ENCODE data around the gene ACBD6.

Gene ACBD6

DNA sequence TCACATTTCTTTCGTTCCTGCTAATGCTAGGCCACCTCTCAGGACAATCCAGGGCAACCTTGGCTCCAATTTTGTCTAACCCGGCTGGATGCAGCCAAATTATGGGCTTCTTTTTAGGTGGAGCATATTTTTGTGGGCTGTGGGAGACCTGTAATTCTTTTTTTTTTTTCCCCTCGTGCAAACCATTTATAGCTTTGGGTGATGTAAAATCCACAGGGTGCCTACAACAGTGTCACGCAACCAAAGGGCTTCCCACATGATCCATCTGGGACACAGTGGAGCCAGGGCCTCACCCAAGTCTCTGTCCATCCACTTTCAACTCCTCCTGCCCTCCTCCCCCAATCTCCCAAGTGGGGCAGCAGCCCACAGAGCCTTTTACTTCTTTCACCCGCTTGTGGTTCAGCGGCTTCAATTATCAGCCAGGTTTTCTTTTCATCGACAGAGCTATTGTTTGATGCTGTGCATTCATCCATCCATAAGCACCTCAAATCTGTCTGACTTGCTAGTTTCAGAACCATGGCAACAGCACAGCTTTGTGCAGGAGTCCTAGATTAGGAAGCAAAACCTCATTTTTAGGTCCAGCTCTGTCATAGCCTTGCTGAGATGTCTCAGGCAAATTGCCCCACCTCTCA lies 46.4 kb upstream of the ACBD6 start:
- DNase-seq (ENCODE audit: low read depth in 1 of 2, low spot score in 1 of 2), result no peak
- TF ChIP-seq, protein P1, sequence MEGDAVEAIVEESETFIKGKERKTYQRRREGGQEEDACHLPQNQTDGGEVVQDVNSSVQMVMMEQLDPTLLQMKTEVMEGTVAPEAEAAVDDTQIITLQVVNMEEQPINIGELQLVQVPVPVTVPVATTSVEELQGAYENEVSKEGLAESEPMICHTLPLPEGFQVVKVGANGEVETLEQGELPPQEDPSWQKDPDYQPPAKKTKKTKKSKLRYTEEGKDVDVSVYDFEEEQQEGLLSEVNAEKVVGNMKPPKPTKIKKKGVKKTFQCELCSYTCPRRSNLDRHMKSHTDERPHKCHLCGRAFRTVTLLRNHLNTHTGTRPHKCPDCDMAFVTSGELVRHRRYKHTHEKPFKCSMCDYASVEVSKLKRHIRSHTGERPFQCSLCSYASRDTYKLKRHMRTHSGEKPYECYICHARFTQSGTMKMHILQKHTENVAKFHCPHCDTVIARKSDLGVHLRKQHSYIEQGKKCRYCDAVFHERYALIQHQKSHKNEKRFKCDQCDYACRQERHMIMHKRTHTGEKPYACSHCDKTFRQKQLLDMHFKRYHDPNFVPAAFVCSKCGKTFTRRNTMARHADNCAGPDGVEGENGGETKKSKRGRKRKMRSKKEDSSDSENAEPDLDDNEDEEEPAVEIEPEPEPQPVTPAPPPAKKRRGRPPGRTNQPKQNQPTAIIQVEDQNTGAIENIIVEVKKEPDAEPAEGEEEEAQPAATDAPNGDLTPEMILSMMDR (IDR thresholded peaks at IDR 0.05; ENCODE audit: insufficient read depth, low read length), result no peak
- TF ChIP-seq POLR2AphosphoS5 (IDR thresholded peaks at IDR 0.05; ENCODE audit: low read depth), result no peak
- no peak for TF ChIP-seq SPI1 (IDR thresholded peaks at IDR 0.05; ENCODE audit: borderline replicate concordance, low read depth)
- TF ChIP-seq, protein P2, sequence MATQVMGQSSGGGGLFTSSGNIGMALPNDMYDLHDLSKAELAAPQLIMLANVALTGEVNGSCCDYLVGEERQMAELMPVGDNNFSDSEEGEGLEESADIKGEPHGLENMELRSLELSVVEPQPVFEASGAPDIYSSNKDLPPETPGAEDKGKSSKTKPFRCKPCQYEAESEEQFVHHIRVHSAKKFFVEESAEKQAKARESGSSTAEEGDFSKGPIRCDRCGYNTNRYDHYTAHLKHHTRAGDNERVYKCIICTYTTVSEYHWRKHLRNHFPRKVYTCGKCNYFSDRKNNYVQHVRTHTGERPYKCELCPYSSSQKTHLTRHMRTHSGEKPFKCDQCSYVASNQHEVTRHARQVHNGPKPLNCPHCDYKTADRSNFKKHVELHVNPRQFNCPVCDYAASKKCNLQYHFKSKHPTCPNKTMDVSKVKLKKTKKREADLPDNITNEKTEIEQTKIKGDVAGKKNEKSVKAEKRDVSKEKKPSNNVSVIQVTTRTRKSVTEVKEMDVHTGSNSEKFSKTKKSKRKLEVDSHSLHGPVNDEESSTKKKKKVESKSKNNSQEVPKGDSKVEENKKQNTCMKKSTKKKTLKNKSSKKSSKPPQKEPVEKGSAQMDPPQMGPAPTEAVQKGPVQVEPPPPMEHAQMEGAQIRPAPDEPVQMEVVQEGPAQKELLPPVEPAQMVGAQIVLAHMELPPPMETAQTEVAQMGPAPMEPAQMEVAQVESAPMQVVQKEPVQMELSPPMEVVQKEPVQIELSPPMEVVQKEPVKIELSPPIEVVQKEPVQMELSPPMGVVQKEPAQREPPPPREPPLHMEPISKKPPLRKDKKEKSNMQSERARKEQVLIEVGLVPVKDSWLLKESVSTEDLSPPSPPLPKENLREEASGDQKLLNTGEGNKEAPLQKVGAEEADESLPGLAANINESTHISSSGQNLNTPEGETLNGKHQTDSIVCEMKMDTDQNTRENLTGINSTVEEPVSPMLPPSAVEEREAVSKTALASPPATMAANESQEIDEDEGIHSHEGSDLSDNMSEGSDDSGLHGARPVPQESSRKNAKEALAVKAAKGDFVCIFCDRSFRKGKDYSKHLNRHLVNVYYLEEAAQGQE (IDR thresholded peaks at IDR 0.05; ENCODE audit: insufficient replicate concordance, low read depth), result no peak
- TF ChIP-seq GABPA (IDR thresholded peaks at IDR 0.05; ENCODE audit: low read depth), result no peak
- Histone ChIP-seq H3K27ac (replicated peaks) (no peak overlapping the region), H3K4me3 (replicated peaks; ENCODE audit: insufficient read depth, low read length) (no peak overlapping the region), H3K27me3 (ENCODE audit: insufficient read depth, poor library complexity, severe bottlenecking) (no peaks in the 10 kb centered on the region)

DNA sequence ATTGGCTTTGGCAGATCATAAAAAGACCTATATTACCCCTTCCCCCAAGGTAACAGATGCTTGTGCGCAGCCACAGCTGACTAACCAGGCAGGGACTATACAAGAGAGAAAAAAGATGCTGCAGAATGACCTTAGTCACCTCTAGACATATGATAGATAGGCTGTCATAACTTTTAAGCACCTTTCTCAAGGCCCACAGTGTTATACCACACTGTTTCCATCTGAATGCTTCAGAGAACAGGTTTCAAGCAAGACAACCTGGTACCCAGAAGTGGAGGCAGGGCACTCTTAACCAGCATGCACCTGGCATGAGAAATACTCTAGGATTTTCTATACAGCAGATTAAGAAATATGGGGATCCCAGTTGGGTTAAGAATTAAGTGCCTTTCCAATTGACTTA lies 43.6 kb upstream of the ACBD6 start:
- DNase-seq (ENCODE audit: low read depth in 1 of 2, low spot score in 1 of 2), result no peak
- TF ChIP-seq SPI1 (IDR thresholded peaks at IDR 0.05; ENCODE audit: borderline replicate concordance, low read depth) (no peak), GABPA (IDR thresholded peaks at IDR 0.05; ENCODE audit: low read depth) (no peak), POLR2AphosphoS5 (IDR thresholded peaks at IDR 0.05; ENCODE audit: low read depth) (no peak)
- TF ChIP-seq, protein P1 (IDR thresholded peaks at IDR 0.05; ENCODE audit: insufficient read depth, low read length), result no peak
- TF ChIP-seq, protein P2 (IDR thresholded peaks at IDR 0.05; ENCODE audit: insufficient replicate concordance, low read depth), result no peak
- no peak overlapping the region for H3K4me3 ChIP-seq (replicated peaks; ENCODE audit: insufficient read depth, low read length)
- no peaks in the 10 kb centered on the region for H3K27me3 ChIP-seq (ENCODE audit: insufficient read depth, poor library complexity, severe bottlenecking)
- no peak overlapping the region for H3K27ac ChIP-seq (replicated peaks)

DNA sequence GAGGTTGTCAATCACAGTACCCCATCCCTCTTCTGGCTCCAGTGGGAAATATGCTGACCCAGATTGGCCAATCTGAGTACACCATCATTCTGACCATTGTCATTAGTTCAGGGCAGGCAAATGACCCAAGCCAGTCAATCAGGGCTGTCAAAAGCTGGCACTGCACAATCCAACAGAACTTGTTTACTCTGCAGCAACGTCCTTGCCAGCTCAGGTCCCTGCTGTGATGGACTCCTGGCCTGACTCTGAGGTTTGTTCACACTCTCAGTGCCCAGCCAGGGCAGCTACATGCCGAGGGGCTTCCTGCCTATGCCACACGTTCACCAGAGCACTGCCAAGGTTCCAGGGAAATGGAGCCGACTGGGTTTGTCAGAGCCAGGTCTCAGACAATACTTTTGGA lies 41.7 kb upstream of the ACBD6 start:
- Histone ChIP-seq H3K27me3 (ENCODE audit: insufficient read depth, poor library complexity, severe bottlenecking) (no peaks in the 10 kb centered on the region), H3K4me3 (replicated peaks; ENCODE audit: insufficient read depth, low read length) (no peak overlapping the region), H3K27ac (replicated peaks) (no peak overlapping the region)
- DNase-seq (ENCODE audit: low read depth in 1 of 2, low spot score in 1 of 2), result no peak
- no peak for TF ChIP-seq GABPA (IDR thresholded peaks at IDR 0.05; ENCODE audit: low read depth)
- TF ChIP-seq, protein P2 (IDR thresholded peaks at IDR 0.05; ENCODE audit: insufficient replicate concordance, low read depth), result no peak
- no peak for TF ChIP-seq POLR2AphosphoS5 (IDR thresholded peaks at IDR 0.05; ENCODE audit: low read depth)
- TF ChIP-seq SPI1 (IDR thresholded peaks at IDR 0.05; ENCODE audit: borderline replicate concordance, low read depth), result no peak
- TF ChIP-seq, protein P1 (IDR thresholded peaks at IDR 0.05; ENCODE audit: insufficient read depth, low read length), result no peak
